DND-41 (cell line): ENCODE results near the gene PKD1.

Source experiments
- ATAC-seq: fragments of 200-7000 bp; cut with Tn5 transposase; 3 replicates; pipeline ENCODE4 v1.9.1; 2021; ENCODE audit warnings: low read depth; ENCODE audit not compliant: insufficient read depth
- DNase-seq: peaks from one replicate; pipeline ENCODE4 v3.0.0-alpha.2; 2020
- H2AFZ ChIP-seq: 2 replicates; pipeline ENCODE4 v1.6.0; 2012; ENCODE audit warnings: low read depth, low read length
- H3K27ac ChIP-seq: 2 replicates; pipeline ENCODE4 v1.5.1; 2012; ENCODE audit warnings: low read length, inconsistent platforms
- H3K27me3 ChIP-seq: fragments of 200-600 bp; sonication (generic); 2 replicates; pipeline ENCODE4 v1.6.0; 2012; ENCODE audit warnings: low read length, mild to moderate bottlenecking, inconsistent platforms; ENCODE audit not compliant: insufficient read depth, poor library complexity
- H3K36me3 ChIP-seq: 2 replicates; pipeline ENCODE4 v1.5.1; 2012; ENCODE audit warnings: low read length, inconsistent platforms; ENCODE audit not compliant: insufficient read depth
- H3K4me1 ChIP-seq: 2 replicates; pipeline ENCODE4 v1.5.1; 2012; ENCODE audit warnings: mild to moderate bottlenecking, low read length; ENCODE audit not compliant: insufficient read depth
- H3K4me2 ChIP-seq: 2 replicates; pipeline ENCODE4 v1.6.0; 2012; ENCODE audit warnings: mild to moderate bottlenecking, moderate library complexity, low read length, inconsistent platforms; ENCODE audit not compliant: insufficient read depth
- H3K4me3 ChIP-seq, 2 experiments: fragments of 200-600 bp in 1 of 2; shearing (Covaris generic) in 1 of 2; 2 replicates each; pipeline ENCODE4 v1.5.1; 2012 to 2016; ENCODE audit warnings: inconsistent platforms in 2 of 2, low read length in 2 of 2, mild to moderate bottlenecking in 2 of 2, low read depth in 1 of 2, moderate library complexity in 1 of 2
- H3K79me2 ChIP-seq: 2 replicates; pipeline ENCODE4 v1.6.0; 2012; ENCODE audit warnings: low read length, inconsistent platforms; ENCODE audit not compliant: insufficient read depth
- H3K9ac ChIP-seq: 2 replicates; pipeline ENCODE4 v1.6.0; 2012; ENCODE audit warnings: low read depth, mild to moderate bottlenecking, inconsistent platforms, low read length, moderate library complexity
- H3K9me3 ChIP-seq: 2 replicates; pipeline ENCODE4 v1.5.1; 2012; ENCODE audit warnings: low read length, moderate library complexity, mild to moderate bottlenecking, inconsistent platforms; ENCODE audit not compliant: insufficient read depth, severe bottlenecking
- H4K20me1 ChIP-seq: 2 replicates; pipeline ENCODE4 v1.6.0; 2012; ENCODE audit warnings: low read length; ENCODE audit not compliant: insufficient read depth
- CTCF ChIP-seq: IDR thresholded peaks from 2 replicates; pipeline ENCODE4 v1.5.1; 2012; ENCODE audit warnings: borderline replicate concordance, low read length, moderate library complexity, mild to moderate bottlenecking; ENCODE audit not compliant: poor library complexity, severe bottlenecking; ENCODE audit errors: extremely low read depth
- EZH2 ChIP-seq: IDR thresholded peaks from 3 replicates; pipeline ENCODE4 v1.6.1; 2012; ENCODE audit warnings: borderline replicate concordance, low read depth, mild to moderate bottlenecking, moderate library complexity, low read length, inconsistent platforms; ENCODE audit not compliant: severe bottlenecking

PKD1 gene

GRCh38 chr16:2040041-2040786 is 95.5 kb downstream of the PKD1 start:
- H3K9me3 ChIP-seq = no peaks in the 10 kb centered on the region
- H3K27me3 ChIP-seq = no peaks in the 10 kb centered on the region
- DNase-seq (no peak), ATAC-seq (no peak)
- no peak overlapping the region for H3K4me3 ChIP-seq
- no peak overlapping the region for H3K4me2 ChIP-seq
- no peaks in the 10 kb centered on the region for H3K4me1 ChIP-seq
- no peaks in the 10 kb centered on the region for H3K79me2 ChIP-seq
- 0 out of 2 replicates have a peak, but pooled peaks cover 2% of the 10 kb centered on the region for H4K20me1 ChIP-seq
- TF ChIP-seq CTCF = no peak
- TF ChIP-seq EZH2 = no peak
- no peak overlapping the region for H3K27ac ChIP-seq
- no peak overlapping the region for H2AFZ ChIP-seq
- peaks cover 20% of the 10 kb centered on the region for H3K36me3 ChIP-seq
- no peak overlapping the region for H3K9ac ChIP-seq

GRCh38 chr16:2039274-2040031 is 96.2 kb downstream of the PKD1 start:
- Histone ChIP-seq H3K27me3 (no peaks in the 10 kb centered on the region), H3K36me3 (peaks cover 14% of the 10 kb centered on the region), H3K4me1 (no peaks in the 10 kb centered on the region), H3K27ac (no peak overlapping the region), H4K20me1 (0 out of 2 replicates have a peak, but pooled peaks cover 2% of the 10 kb centered on the region), H3K79me2 (no peaks in the 10 kb centered on the region), H2AFZ (no peak overlapping the region), H3K9ac (no peak overlapping the region), H3K4me2 (no peak overlapping the region), H3K4me3 (no peak overlapping the region), H3K9me3 (no peaks in the 10 kb centered on the region)
- DNase-seq (no peak), ATAC-seq (no peak)
- TF ChIP-seq CTCF (no peak), EZH2 (no peak)
